ENCODE measurements around the gene OGFR.
A peak's percentile ranks its signal among the peaks of the same experiment; 100 is the strongest.

OGFR gene

DNA sequence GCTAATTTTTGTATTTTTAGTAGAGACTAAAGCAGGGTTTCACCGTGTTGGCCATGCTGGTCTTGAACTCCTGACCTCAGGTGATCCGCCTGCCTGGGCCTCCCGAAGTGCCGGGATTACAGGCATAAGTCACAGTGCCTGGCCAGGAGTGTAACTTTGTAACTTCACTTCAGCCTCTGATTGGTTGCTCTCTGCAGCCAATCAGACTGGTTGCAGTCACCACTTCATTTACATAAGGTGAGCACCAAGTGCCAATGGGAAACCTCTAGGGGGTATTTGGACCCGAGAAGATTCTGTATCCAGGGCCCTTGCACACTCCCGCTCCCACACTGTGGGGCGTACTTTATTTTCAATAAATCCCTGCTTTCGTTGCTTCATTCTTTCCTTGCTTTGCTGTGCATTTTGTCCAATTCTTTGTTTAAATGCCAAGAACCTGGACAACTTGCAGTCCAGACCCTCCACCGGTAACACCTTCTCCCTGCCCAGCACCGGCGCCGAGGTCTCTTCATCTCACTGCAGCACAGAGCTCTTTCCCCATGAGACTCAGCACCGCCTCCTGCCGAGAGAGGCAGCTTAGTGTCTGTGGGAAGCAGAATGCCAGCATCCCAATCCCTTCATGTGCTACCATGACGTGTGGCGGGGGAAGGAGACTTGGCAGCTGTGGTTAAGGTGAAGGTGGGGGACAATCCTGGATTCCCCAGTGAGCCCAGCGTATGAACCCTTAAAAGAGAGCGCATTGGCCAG, 22.3 kb upstream of the OGFR start:
- no peak for DNase-seq (ENCODE audit: low spot score)

GRCh38 chr20:62782893-62783278, 21.7 kb upstream of the OGFR start:
- DNase-seq (ENCODE audit: low spot score) = no peak

- DNase-seq (ENCODE audit: low spot score) = no peak
Measured at GRCh38 chr20:62784497-62784896, 20.1 kb upstream of the OGFR start.

GRCh38 chr20:62785393-62785792, 19.2 kb upstream of the OGFR start:
- DNase-seq (ENCODE audit: low spot score) = no peak

DNA sequence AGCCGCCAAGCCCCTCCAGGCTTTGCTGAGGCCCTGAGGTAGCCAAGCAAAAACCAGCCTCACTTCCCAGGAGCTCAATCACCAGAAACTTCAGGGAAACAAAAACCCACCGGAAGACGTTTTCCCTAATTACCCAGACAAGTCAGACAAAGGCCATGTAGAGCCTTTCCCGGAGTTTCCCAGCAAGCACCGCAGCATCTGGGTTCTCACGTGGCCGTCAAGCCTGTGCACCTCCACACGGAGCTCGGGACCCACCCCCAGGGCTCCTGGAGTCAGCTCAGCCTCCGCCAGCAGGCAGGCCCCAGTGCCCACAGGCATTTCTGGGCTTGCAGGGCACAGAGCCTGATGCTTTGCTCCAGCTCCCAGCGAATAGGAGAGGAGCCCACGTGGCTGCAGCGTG, 18.5 kb upstream of the OGFR start:
- no peak for DNase-seq (ENCODE audit: low spot score)

GRCh38 chr20:62787321-62787720, 17.3 kb upstream of the OGFR start:
- no peak for DNase-seq (ENCODE audit: low spot score)

GRCh38 chr20:62787866-62788265, 16.8 kb upstream of the OGFR start:
- DNase-seq (ENCODE audit: low spot score) = no peak

- no peak for DNase-seq (ENCODE audit: low spot score)
Measured at GRCh38 chr20:62788607-62789006, 16.0 kb upstream of the OGFR start.

GRCh38 chr20:62790075-62790474, 14.6 kb upstream of the OGFR start:
- DNase-seq (ENCODE audit: low spot score) = no peak

DNA sequence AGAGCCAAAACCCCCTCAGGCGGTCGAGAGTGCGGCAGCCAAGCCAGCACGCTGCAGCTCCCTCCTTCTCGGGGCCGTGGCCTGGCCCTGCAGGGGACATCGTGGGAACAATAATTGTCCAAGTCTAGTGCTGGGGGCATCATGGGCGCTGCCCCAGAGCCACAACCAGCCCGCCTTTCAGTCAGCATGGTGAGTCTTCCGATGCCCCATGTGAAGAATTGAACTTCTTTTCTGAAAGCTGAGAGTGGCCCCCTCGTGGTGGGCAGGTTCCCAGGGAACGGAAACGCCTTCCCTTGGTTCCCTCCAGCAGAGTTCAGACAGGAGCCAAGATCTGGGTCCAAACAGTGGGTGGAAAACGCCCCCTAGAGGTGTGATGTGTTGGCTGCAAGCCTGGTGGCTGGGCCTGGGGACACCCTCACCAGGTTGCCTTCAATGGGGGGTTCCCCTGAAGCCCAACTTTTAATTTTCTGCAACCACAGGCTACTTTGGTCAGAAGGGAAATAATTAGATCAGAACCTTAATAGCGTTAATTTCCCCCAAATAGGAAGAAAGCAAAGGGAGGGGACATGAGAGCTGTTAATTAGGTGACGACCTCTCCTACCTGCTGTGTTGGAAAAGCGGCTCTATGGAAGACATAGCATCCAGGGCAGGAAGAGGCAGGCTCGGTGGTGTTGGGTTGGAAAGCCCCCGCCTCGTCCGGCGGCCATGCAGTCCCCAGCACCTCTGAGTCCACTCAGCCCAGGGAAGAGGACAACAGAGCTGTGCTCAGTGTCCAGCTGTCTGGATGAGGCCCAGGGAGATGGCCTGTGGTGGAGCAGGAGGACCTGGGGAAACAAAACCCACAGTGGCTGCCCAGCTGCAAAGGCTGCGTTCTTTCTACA, 13.1 kb upstream of the OGFR start:
- DNase-seq (ENCODE audit: low spot score) = peak; percentile 82

GRCh38 chr20:62792182-62792939, 12.3 kb upstream of the OGFR start:
- no peak for DNase-seq (ENCODE audit: low spot score)

DNA sequence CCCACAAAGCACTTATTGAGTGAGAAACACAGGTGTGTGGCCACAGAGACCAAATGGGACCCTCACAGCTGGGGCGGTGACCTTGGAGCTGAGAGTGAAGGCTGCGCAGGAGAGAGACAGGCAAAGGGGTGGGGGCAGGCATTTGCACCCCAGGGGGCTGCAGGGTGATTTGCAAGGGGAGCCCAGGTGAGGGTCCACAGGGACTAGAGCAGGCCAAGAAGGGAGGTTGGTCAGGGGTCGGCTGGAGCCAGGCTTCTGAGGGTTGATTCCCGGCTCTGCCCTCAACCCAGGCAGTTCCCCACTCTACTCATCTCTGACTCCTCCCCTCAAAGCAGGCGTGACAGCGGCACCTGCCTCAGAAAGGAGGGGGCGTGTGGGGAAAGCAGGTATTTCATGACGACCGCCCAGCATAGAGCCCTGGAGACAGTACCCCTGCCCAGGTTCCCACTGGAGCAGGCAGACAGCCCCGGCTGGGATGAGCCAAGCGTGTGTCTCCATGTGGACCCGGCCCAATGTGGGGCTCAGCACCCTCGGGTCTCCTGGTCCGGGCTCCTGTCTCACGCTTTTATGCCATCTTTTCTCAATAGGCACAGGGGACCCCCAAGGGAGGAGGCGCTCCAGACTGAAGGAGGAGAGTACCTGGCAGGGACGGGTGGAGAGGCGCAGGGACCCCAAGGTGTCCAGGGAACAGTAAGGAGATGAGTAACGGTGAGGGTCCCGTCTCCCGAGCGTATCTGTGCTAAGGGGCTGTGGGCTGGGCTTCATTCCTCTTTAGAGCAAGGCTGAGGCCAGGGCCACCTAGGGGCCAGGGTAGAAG, 11.5 kb upstream of the OGFR start:
- no peak for DNase-seq (ENCODE audit: low spot score)

- DNase-seq (ENCODE audit: low spot score) = no peak
Measured at GRCh38 chr20:62793757-62794006, 11.0 kb upstream of the OGFR start.

DNA sequence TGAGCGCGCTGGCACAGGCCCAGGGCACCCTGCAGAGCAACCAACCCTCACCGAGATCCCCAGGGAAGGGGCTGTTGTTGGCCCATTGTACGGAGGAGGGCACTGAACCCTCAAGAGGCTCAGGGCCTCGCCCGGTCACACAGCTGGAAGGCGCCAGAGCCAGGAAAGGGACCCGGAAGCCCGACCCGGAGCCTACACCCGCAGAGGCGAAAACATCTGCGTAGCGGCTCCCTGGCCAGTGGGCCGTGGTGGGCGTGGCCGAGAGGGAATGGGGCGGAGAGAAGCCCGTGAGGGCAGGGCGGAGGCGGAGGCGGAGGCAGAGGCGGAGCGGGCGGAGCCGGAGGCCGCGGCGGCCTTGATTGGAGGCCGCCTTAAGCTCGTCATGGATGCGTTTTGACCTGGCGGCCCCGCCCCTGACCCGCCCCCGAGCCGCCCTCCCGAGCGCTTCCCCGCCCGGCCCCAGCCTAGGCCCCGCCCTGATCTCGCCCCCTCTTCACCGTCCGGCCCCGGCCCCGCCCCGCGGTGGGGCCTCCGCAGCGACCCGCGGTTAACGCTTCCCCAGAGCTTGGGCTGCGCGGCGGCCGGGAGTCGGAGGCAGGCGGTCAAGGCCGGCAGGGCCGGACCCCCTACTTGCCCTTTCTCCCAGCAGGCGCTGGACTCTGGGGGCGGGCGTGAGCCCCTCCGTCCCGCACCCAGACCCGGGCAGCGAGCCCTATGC, 10.5 kb upstream of the OGFR start:
- DNase-seq (ENCODE audit: low spot score) = peak; percentile 98

GRCh38 chr20:62795023-62795761, 9.4 kb upstream of the OGFR start:
- DNase-seq (ENCODE audit: low spot score) = peak; percentile 55

GRCh38 chr20:62796699-62797491, 7.7 kb upstream of the OGFR start:
- no peak for DNase-seq (ENCODE audit: low spot score)

GRCh38 chr20:62797671-62798532, 6.7 kb upstream of the OGFR start:
- no peak for DNase-seq (ENCODE audit: low spot score)

- DNase-seq (ENCODE audit: low spot score) = no peak
Measured at GRCh38 chr20:62799036-62799435, 5.6 kb upstream of the OGFR start.

GRCh38 chr20:62799459-62799858, 5.2 kb upstream of the OGFR start:
- DNase-seq (ENCODE audit: low spot score) = no peak
